Activated T-helper 1 cell treated with anti-CD3 and anti-CD28 coated beads, Interleukin-12 subunit alpha, Interleukin-12 subunit beta, Interleukin-2, Interleukin-4 antibody, amounts not matched to agents 30 ng/mL and 10 ng/mL and 1 ng/mL, durations not matched to agents 14 hours and 24 hours and 36 hours (primary cell): Measurements from ENCODE around the gene SLC9C1. TPM values are rescaled to one million over a fixed set of nuclear protein-coding genes. Genes with fewer than 3 reads are reported as not detected.
"Not testable (repeated sequence)": the region's sequence is repeated elsewhere in the genome, so short reads cannot be mapped to it uniquely, and the experiment has no call there.

Source experiments
- DNase-seq: peaks from one replicate; pipeline ENCODE4 v3.0.0; 2021; ENCODE audit warnings: low spot score
- H3K27ac Mint-ChIP-seq: one replicate; pipeline ENCODE4 v1.8.0; 2021; ENCODE audit warnings: mild to moderate bottlenecking, mixed read lengths
- H3K27me3 Mint-ChIP-seq: one replicate; pipeline ENCODE4 v1.8.0; 2022; ENCODE audit warnings: mild to moderate bottlenecking, moderate library complexity, mixed read lengths; ENCODE audit not compliant: insufficient read depth
- H3K36me3 Mint-ChIP-seq: one replicate; pipeline ENCODE4 v1.8.0; 2021; ENCODE audit warnings: low read depth, mixed read lengths
- H3K4me1 Mint-ChIP-seq: one replicate; pipeline ENCODE4 v1.8.0; 2021; ENCODE audit warnings: low read depth, mixed read lengths
- H3K4me3 Mint-ChIP-seq: one replicate; pipeline ENCODE4 v1.8.0; 2021; ENCODE audit warnings: mild to moderate bottlenecking, moderate library complexity, mixed read lengths
- H3K9me3 Mint-ChIP-seq: one replicate; pipeline ENCODE4 v1.8.0; 2021; ENCODE audit warnings: mixed read lengths
- intact Hi-C: fragments of 100-400 bp; cut with micrococcal nuclease; formaldehyde crosslinking; loops from one replicate; pipeline ENCODE4 v1.15.1; 2024
- total RNA-seq: library from RNA; stranded (reverse); gene quantifications from 2 replicates; pipeline ENCODE4 v1.2.3, GENCODE V29; 2022

The SLC9C1 gene
- total RNA-seq, 1 donor from 2014 or later, result not detected

DNA sequence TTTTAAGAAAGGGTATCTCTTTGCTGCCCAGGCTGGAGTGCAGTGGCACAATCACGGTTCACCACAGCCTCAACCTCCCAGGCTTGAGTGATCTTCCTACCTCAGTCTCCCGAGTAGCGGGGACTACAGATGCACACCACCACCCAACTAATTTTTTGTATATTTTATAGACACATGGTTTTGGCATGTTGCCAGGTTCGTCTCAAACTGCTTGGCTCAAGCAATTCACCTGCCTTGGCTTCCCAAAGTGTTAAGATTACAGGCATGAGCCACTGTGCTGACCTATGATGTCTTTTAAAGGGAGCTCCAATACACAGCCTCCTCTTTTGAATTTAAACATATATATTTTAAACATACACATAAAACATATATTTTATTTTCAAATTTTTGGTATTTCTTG is 60.9 kb downstream of the SLC9C1 start:
- Mint-ChIP-seq H3K27me3 (peaks cover 6% of the 10 kb centered on the region), H3K4me1 (no peaks in the 10 kb centered on the region), H3K9me3 (no peaks in the 10 kb centered on the region), H3K4me3 (no peak overlapping the region), H3K36me3 (no peaks in the 10 kb centered on the region), H3K27ac (no peak overlapping the region)
- no peak for DNase-seq
- intact Hi-C loops, result no loop called here

DNA sequence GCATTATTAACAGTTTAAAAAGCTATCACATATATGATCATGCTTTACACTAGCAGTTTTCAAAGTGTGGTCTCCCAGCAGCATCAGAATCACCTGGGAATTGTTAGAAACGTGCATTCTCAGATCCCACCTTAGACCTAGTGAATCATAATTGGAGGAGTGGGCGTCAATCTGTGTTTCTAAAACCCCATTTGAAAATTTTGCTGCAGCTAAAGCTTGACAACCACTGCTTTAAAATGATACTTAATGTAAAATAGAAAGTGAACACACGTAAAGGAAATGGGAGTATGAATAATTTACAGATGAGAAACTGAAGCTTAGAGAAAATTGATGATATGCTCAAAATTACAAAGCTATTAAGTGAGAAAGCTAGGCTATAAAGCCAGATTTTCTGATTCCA is 62.3 kb downstream of the SLC9C1 start:
- H3K36me3 Mint-ChIP-seq, result no peaks in the 10 kb centered on the region
- H3K27ac Mint-ChIP-seq, result no peak overlapping the region
- DNase-seq, result no peak
- no peaks in the 10 kb centered on the region for H3K4me1 Mint-ChIP-seq
- intact Hi-C loops, result no loop called here
- H3K4me3 Mint-ChIP-seq, result no peak overlapping the region
- peaks cover 6% of the 10 kb centered on the region for H3K27me3 Mint-ChIP-seq
- no peaks in the 10 kb centered on the region for H3K9me3 Mint-ChIP-seq

DNA sequence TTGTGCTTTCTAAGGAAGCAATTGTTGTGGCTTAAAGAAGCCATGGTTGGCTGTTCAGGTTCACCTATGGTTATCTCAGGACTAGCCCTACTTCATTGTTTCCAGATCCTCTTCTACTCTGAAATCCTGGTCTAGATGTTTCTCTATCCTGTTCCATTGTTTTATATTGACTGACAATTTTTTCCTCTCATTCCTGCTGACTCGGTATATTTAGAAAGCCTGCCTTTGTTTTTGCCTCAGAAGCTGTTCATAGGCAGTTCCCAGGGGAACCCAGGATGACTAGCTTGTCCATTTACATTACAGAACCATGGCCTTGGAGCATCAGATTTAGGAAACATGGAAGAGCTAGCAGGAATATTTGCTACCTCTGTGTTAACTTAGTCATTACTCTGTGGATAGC is 64.0 kb downstream of the SLC9C1 start:
- intact Hi-C loops, result no loop called here
- Mint-ChIP-seq H3K4me1 (no peaks in the 10 kb centered on the region), H3K4me3 (no peak overlapping the region), H3K27ac (no peak overlapping the region), H3K36me3 (no peaks in the 10 kb centered on the region), H3K9me3 (peaks cover 9% of the 10 kb centered on the region), H3K27me3 (peaks cover 8% of the 10 kb centered on the region)
- DNase-seq, result no peak

DNA sequence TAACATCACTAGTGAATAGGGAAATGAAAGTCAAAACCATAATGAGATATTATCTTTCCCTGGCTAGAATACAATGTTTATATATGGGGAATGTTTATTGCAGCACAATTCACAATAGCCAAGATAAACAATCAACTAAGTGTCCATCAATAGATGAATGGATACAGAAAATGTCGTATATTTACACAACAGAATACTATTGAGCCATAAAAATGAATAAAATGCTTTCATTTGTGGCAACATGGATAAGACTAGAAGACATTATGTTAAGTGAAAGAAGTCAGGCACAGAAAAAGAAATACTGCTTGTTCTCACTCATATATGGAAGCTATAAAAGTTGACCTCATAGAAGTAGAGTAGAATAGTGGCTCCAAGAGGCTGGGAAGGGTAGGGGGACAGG is 65.2 kb downstream of the SLC9C1 start:
- H3K27me3 Mint-ChIP-seq, result peaks cover 8% of the 10 kb centered on the region
- no peaks in the 10 kb centered on the region for H3K36me3 Mint-ChIP-seq
- no peak overlapping the region for H3K4me3 Mint-ChIP-seq
- peaks cover 17% of the 10 kb centered on the region for H3K9me3 Mint-ChIP-seq
- no peaks in the 10 kb centered on the region for H3K4me1 Mint-ChIP-seq
- intact Hi-C loops, result no loop called here
- H3K27ac Mint-ChIP-seq, result no peak overlapping the region
- DNase-seq, result no peak

DNA sequence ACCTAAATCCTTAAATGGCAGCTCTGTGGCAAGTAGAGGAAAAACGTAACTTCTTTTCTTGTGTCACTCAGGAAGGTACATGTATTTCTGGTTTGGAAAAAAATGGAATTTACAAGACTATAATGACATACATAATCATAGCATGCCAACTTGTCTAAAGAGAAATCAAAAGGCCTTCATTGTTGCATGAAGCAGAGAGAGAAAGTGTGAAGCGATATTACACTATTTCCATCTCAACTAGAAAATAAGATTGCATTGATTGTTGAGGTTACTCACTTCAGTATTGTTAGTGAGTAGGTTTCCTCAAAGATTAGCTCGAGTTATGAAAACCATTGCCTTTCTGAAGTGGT is 93.7 kb downstream of the SLC9C1 start:
- Mint-ChIP-seq H3K9me3 (no peaks in the 10 kb centered on the region), H3K4me1 (no peaks in the 10 kb centered on the region), H3K27ac (no peak overlapping the region), H3K27me3 (no peaks in the 10 kb centered on the region), H3K36me3 (no peaks in the 10 kb centered on the region), H3K4me3 (no peak overlapping the region)
- intact Hi-C loops, result no loop called here
- no peak for DNase-seq

DNA sequence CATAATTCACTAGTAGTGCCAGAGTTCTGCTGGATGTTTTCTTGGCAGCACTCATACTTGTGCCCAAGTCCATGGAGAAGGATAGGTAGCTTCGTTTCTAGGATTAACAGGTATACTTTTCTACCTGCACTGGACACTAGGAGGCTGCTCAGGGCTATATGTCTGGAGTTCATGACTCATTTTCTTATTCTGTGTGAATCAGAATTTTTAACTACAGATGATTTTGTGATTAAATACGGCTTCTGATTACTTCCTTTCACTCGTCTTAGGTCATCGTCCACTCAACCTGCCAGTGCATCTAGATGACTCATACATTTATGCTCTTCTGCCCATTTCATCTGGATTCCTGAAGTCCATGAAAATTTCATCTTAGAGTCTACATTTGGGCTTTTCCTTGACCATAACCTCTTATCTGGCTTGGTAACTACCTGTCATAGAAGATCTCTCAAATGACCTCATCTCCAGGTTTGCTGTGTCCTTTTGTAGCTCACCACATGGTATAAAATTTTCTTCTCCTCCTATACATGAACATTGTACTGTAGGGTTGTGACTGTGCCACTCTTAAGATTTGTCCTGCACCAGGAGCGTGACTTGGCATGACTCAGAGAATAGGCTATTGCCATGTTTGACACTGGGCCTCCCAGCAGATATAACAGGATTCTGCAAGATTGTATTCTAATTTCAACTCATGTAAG is 94.2 kb downstream of the SLC9C1 start:
- Mint-ChIP-seq H3K9me3 (no peaks in the 10 kb centered on the region), H3K4me3 (no peak overlapping the region), H3K36me3 (no peaks in the 10 kb centered on the region), H3K4me1 (no peaks in the 10 kb centered on the region), H3K27ac (no peak overlapping the region), H3K27me3 (no peaks in the 10 kb centered on the region)
- intact Hi-C loops, result no loop called here
- DNase-seq, result no peak

DNA sequence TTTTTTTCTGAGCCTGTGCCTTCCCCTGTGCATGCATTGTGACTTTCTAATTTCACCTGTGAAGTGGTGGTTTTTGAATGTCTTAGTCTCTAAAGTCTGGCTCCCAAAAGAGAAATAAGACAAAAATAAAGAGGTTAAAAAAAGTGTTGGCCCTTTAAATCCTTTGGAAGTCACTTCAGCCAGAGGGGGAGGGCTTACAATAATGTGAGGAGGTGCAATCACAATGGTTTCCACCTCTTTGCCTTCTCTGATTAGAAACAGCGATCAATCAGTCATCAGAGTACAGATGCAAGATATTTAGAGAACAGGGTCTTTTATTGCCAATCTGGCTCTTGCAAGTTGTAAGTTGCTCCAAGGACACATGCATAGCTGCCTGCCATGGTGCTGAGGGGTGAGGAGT is 96.9 kb downstream of the SLC9C1 start:
- intact Hi-C loops, result no loop called here
- Mint-ChIP-seq H3K4me3 (no peak overlapping the region), H3K36me3 (peaks cover 5% of the 10 kb centered on the region)

DNA sequence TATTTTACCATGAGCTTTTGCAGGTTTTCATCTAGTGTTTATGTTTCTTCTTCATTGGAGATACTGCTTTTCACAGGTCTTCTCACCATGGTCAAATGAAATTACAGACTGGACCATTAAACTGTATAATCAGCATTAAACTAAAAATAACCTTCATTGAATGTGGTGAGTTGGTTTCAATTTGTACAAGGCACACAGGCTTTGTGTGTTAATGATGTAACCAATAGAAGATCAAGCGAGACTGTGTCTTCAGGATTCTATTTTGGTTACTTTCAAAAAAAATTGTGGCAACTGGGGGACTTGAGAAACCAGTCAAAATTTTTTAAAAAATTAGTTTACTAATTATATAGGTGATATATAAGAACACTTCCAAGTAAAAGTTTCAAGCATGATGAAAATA is 106.7 kb downstream of the SLC9C1 start:
- Mint-ChIP-seq H3K9me3 (peaks cover 12% of the 10 kb centered on the region), H3K27me3 (peaks cover 7% of the 10 kb centered on the region), H3K4me3 (no peak overlapping the region), H3K4me1 (no peaks in the 10 kb centered on the region), H3K27ac (no peak overlapping the region), H3K36me3 (no peaks in the 10 kb centered on the region)
- intact Hi-C loops, result loop anchor here (10.0 kb wide), 1 partner anchor 62 kb away; no protein-coding TSS in a partner anchor
- DNase-seq, result no peak

More for the DNA sequence above, 96.9 kb downstream of the SLC9C1 start:
- H3K4me1 Mint-ChIP-seq, result no peaks in the 10 kb centered on the region
- no peak overlapping the region for H3K27ac Mint-ChIP-seq
- H3K9me3 Mint-ChIP-seq, result peaks cover 11% of the 10 kb centered on the region
- DNase-seq, result no peak
- no peaks in the 10 kb centered on the region for H3K27me3 Mint-ChIP-seq

DNA sequence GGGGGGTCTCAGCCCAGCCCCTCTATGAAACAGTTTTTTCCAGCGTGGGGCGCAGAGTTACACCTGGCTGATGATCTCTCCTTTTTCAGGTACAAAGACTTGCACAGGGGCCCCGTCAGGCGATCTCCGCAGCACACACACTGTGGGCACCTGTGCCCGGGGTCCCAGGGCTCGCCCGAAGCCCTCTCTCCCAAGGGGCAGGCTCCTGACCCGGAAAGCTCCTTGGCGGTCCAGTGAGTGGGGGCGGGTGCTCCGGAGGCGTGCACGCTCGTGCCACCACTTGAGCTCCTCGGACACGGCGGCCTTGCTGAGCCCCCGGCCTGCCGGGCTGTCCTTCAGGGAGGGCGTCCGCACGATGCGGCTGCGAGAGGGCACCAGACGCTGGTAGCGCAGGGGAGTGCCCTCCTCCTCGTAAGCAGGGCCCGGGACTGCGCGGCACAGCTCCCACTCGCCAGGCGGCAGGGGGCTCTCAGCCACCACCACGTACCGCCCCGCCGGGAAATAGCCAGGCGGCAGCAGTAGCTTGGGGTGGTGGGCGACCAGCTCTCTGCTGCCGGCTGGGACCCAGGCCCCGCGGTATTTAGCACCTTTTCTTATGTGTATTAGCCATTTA is 108.5 kb downstream of the SLC9C1 start:
- intact Hi-C loops, result loop anchor here (10.0 kb wide), 1 partner anchor 61 kb away; no protein-coding TSS in a partner anchor
- not testable (repeated sequence) for H3K9me3 Mint-ChIP-seq

DNA sequence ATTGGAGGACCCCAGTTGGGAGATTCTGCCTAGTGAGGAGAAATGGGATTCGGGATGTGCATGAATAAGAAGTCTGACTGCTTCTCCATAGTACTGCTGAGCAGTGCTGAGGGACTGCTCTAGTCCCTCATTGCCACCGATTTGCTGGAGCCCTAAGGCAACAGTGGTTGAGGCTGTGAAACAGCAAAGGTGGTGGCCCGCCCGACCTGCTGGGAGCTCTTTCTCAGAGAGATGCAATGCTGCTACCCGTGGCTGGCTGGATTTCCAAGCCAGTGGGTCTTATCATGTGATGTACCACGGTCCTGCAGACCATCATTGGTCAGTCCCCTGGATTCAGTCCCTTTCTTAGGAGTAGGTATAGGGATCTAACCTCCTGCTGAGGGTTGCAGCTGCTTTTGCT is 118.4 kb downstream of the SLC9C1 start:
- Mint-ChIP-seq H3K9me3 (no peaks in the 10 kb centered on the region), H3K27me3 (peaks cover 2% of the 10 kb centered on the region), H3K27ac (no peak overlapping the region), H3K4me1 (no peaks in the 10 kb centered on the region), H3K4me3 (no peak overlapping the region), H3K36me3 (no peaks in the 10 kb centered on the region)
- intact Hi-C loops, result no loop called here
- DNase-seq, result no peak

More for the DNA sequence above, 108.5 kb downstream of the SLC9C1 start:
- H3K27me3 Mint-ChIP-seq, DNase-seq, H3K4me1 Mint-ChIP-seq, H3K27ac Mint-ChIP-seq, H3K36me3 Mint-ChIP-seq, H3K4me3 Mint-ChIP-seq: not testable (repeated sequence)

DNA sequence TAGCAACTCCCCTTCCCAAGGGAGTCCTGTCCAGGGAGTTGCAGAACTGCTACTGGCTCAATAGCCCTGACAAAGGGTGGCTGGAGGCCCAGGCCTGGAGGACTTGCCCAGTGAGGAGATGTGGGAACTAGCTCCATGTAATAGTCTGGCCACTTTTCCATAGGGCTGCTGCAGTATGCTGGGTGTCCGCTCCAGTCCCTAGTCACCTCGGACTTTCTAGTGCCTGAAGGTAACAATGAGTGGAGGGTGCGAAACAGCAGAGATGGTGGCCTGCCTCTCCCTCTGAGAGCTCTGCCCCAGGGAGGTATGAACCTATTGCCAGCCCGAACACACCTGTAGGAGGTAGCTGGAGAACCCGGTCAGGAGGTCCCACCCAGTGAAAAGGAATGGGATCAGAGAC is 119.0 kb downstream of the SLC9C1 start:
- H3K27me3 Mint-ChIP-seq, result peaks cover 2% of the 10 kb centered on the region

DNA sequence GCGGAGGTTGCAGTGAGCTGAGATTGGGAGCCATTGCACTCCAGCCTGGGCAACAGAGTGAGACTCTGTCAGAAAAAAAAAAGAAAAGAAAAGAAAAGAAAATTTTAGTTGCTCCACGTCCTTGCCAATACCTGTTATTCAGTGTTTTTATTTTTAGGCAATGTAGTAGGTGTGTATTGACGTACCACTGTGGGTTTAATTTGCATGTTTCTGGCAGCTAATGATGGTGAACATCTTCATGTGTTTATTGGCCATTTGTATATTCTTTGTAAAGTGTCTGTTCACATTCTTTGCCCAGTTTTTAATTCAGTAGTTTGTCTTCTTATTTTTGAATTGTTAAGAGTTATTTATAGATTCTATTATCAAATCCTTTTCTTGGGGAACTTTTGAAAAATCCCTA is 122.9 kb downstream of the SLC9C1 start:
- Mint-ChIP-seq H3K4me3 (no peak overlapping the region), H3K27me3 (peaks cover 2% of the 10 kb centered on the region), H3K36me3 (no peaks in the 10 kb centered on the region), H3K27ac (no peak overlapping the region), H3K4me1 (no peaks in the 10 kb centered on the region), H3K9me3 (peaks cover 2% of the 10 kb centered on the region)
- no peak for DNase-seq
- intact Hi-C loops, result no loop called here

More for the DNA sequence above, 119.0 kb downstream of the SLC9C1 start:
- H3K36me3 Mint-ChIP-seq, result no peaks in the 10 kb centered on the region
- no peak overlapping the region for H3K27ac Mint-ChIP-seq
- DNase-seq, result no peak
- no peaks in the 10 kb centered on the region for H3K9me3 Mint-ChIP-seq
- no peak overlapping the region for H3K4me3 Mint-ChIP-seq
- intact Hi-C loops, result no loop called here
- H3K4me1 Mint-ChIP-seq, result no peaks in the 10 kb centered on the region

DNA sequence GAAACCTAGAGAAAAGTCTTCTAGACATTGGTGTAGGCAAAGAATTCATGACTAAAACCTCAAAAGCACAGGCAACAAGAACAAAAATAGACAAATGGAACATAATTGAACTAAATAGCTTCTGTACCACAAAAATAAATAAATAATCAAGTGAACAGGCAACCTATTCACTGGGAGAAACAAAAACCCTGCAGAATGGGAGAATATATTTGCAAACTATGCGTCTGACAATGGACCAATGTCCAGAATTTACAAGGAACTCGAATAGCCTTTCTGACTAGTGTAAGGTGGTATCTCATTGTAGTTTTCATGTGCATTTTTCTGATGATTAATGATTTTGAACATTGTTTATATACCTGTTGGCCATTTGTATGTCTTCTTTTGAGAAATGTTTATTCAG is 124.0 kb downstream of the SLC9C1 start:
- intact Hi-C loops, result no loop called here
- H3K4me3 Mint-ChIP-seq, result no peak overlapping the region
- H3K27me3 Mint-ChIP-seq, result peaks cover 2% of the 10 kb centered on the region
- no peak overlapping the region for H3K27ac Mint-ChIP-seq
- H3K36me3 Mint-ChIP-seq, result no peaks in the 10 kb centered on the region
- DNase-seq, result no peak
- peaks cover 5% of the 10 kb centered on the region for H3K9me3 Mint-ChIP-seq
- H3K4me1 Mint-ChIP-seq, result no peaks in the 10 kb centered on the region
